PC-9 (cell line): ENCODE results near the gene DYRK4. TPM values are rescaled to one million over a fixed set of nuclear protein-coding genes. Genes with fewer than 3 reads are reported as not detected.

Experiments used
- BruUV-seq: library from RNA; stranded (reverse); fragments of 400-500 nt; replicated peaks from 2 replicates; lab custom pipeline; 2021; lab: Mats Ljungman, UMichigan
- CTCF ChIA-PET: fragments of 300-600 bp; sonication (Branson Sonifier 250); formaldehyde crosslinking; loops from one replicate; lab custom pipeline; 2022; ENCODE audit warnings: antibody characterized with exemption; lab: Charles Lee
- POLR2A ChIA-PET: fragments of 300-600 bp; sonication (Branson Sonifier 250); formaldehyde crosslinking; loops from one replicate; lab custom pipeline; 2022; ENCODE audit warnings: antibody characterized with exemption; ENCODE audit not compliant: unreplicated experiment; lab: Charles Lee
- DNase-seq, 2 experiments: peaks; one replicate each; pipeline versions ENCODE4 v3.0.0 to v3.0.0-alpha.2; 2015 to 2022; ENCODE audit warnings: mixed read lengths in 1 of 2
- H2AFZ ChIP-seq: fragments of 200-600 bp; sonication (generic); 2 replicates; pipeline ENCODE4 v1.8.1; 2017; ENCODE audit warnings: antibody characterized with exemption
- H3F3A ChIP-seq: fragments of 200-600 bp; sonication (generic); 2 replicates; pipeline ENCODE4 v1.8.1; 2017; ENCODE audit warnings: antibody characterized with exemption, mild to moderate bottlenecking, low read depth; ENCODE audit not compliant: insufficient read depth
- H3K27ac ChIP-seq: fragments of 200-600 bp; sonication (generic); 2 replicates; pipeline ENCODE4 v1.6.1; 2016; ENCODE audit warnings: mixed run types
- H3K27me3 ChIP-seq: fragments of 200-600 bp; sonication (generic); 2 replicates; pipeline ENCODE4 v1.6.1; 2016; ENCODE audit warnings: low read depth, mixed run types; ENCODE audit not compliant: insufficient read depth
- H3K36me3 ChIP-seq: fragments of 200-600 bp; sonication (generic); 2 replicates; pipeline ENCODE4 v1.6.1; 2016; ENCODE audit warnings: low read depth, mixed run types
- H3K4me1 ChIP-seq: fragments of 200-600 bp; sonication (generic); replicated peaks from 2 replicates; pipeline ENCODE4 v1.6.1; 2016; ENCODE audit warnings: mixed run types; ENCODE audit not compliant: insufficient read depth
- H3K4me2 ChIP-seq: fragments of 200-600 bp; sonication (generic); 2 replicates; pipeline ENCODE4 v1.6.1; 2017; ENCODE audit warnings: mixed run types
- H3K4me3 ChIP-seq: fragments of 200-600 bp; sonication (generic); 2 replicates; pipeline ENCODE4 v1.6.1; 2016; ENCODE audit warnings: mixed run types
- H3K79me2 ChIP-seq: fragments of 200-600 bp; sonication (generic); 2 replicates; pipeline ENCODE4 v1.6.1; 2017; ENCODE audit warnings: low read depth, mixed run types
- H3K9me2 ChIP-seq: fragments of 200-600 bp; sonication (generic); 2 replicates; pipeline ENCODE4 v1.8.1; 2017; ENCODE audit warnings: mild to moderate bottlenecking; ENCODE audit not compliant: insufficient read depth
- H3K9me3 ChIP-seq: fragments of 200-600 bp; sonication (generic); 2 replicates; pipeline ENCODE4 v1.8.1; 2016; ENCODE audit warnings: low read depth; ENCODE audit not compliant: insufficient read depth
- H4K20me1 ChIP-seq: fragments of 200-600 bp; sonication (generic); 2 replicates; pipeline ENCODE4 v1.8.1; 2017; ENCODE audit not compliant: insufficient read depth
- CTCF ChIP-seq: fragments of 200-600 bp; sonication (generic); conservative IDR thresholded peaks from 2 replicates; pipeline ENCODE4 v1.6.1; 2017; ENCODE audit warnings: mixed run types, antibody characterized with exemption, mild to moderate bottlenecking, moderate library complexity
- EZH2 ChIP-seq: fragments of 200-600 bp; sonication (generic); IDR thresholded peaks from 2 replicates; pipeline ENCODE4 v1.8.0; 2017; ENCODE audit warnings: antibody characterized with exemption, low read depth
- intact Hi-C: fragments of 100-400 bp; cut with micrococcal nuclease; formaldehyde crosslinking; loops from one replicate; pipeline ENCODE4 v1.10.0; 2022; ENCODE audit not compliant: unreplicated experiment
- total RNA-seq: library from RNA; stranded (reverse); gene quantifications from 2 replicates; pipeline ENCODE4 v1.2.3, GENCODE V29; 2021

The DYRK4 gene
- total RNA-seq, 1 experiment from 2014 or later, result 41.8 TPM

DNA sequence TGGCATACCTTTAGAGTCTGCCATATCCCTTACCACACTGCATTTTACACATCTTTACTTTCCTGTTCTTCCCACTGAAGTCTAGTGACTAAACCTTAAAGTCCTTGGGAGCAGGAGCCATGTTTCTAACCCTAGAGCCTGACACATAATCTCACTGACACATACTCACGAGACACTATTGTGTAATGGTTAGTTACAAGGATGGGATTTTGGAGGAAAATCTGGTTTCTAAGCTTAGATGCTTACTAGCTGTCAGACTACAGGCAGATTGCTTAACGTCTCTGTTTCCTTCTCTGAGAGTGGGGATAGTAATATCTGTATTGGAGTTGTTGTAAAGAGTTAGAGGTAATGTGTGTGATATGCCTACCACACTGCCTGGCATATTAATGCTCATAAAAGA, 6.2 kb upstream of the DYRK4 start:
- Histone ChIP-seq H3K4me1 (no peaks in the 10 kb centered on the region), H3K27me3 (no peaks in the 10 kb centered on the region), H3K79me2 (no peaks in the 10 kb centered on the region), H3K27ac (no peak overlapping the region), H3K4me2 (no peak overlapping the region), H4K20me1 (0 out of 2 replicates have a peak, but pooled peaks cover 3% of the 10 kb centered on the region), H2AFZ (no peak overlapping the region), H3F3A (no peaks in the 10 kb centered on the region), H3K36me3 (peaks cover 10% of the 10 kb centered on the region; the same call in 1 of the 2 replicates), H3K9me2 (no peaks in the 10 kb centered on the region), H3K4me3 (no peak overlapping the region), H3K9me3 (no peaks in the 10 kb centered on the region)
- no peak for DNase-seq
- intact Hi-C loops, result no loop called here
- POLR2A ChIA-PET, result no interaction called here
- no peak for TF ChIP-seq EZH2
- no peak for TF ChIP-seq CTCF
- CTCF ChIA-PET, result no interaction called here
- no TSS peak for BruUV-seq

DNA sequence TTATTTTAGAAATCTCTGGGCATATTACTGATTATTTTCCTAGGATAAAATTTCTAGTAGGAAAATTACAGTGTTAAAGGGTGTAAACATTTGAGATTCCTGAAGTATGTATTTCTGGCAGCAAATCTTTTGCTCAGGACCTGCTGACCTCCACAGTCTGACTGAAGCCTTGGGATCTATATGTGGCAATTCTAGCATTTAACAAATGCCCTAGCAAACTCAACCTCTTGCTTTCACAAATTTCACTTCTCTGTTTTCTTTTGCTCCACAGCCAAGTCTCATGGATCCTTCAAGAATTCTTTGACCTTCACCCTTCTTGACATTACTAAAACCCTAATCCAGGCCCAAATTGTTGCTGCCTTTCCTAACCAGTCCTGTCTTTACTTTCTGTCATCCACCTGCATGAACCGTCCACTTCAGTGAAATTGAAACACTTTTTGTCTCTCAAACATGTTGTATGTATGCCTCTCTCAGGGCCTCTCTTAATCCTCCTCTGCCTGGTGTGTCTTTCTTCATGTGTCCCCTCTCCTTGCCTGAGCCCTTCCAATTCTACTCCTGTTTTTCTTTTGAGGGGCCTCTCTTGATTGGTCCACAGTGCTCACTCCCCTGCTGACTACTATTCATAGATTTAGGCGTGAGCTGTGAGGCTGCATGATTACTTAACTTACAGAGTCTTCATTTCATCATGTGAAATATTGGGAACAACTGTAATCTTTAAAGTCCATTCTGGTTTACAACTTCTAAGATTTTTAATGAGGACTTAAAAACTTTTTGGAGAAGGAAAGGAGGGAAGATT, 5.1 kb upstream of the DYRK4 start:
- Histone ChIP-seq H3K9me2 (no peaks in the 10 kb centered on the region), H3K36me3 (peaks cover 10% of the 10 kb centered on the region; the same call in 1 of the 2 replicates), H2AFZ (no peak overlapping the region), H4K20me1 (0 out of 2 replicates have a peak, but pooled peaks cover 3% of the 10 kb centered on the region), H3K4me2 (no peak overlapping the region), H3K27ac (no peak overlapping the region), H3K4me1 (no peaks in the 10 kb centered on the region), H3K79me2 (no peaks in the 10 kb centered on the region), H3F3A (no peaks in the 10 kb centered on the region), H3K9me3 (no peaks in the 10 kb centered on the region), H3K4me3 (no peak overlapping the region), H3K27me3 (no peaks in the 10 kb centered on the region)
- no TSS peak for BruUV-seq
- DNase-seq, result no peak
- intact Hi-C loops, result no loop called here
- no peak for TF ChIP-seq CTCF
- TF ChIP-seq EZH2, result no peak
- ChIA-PET CTCF (no interaction called here), POLR2A (no interaction called here)

DNA sequence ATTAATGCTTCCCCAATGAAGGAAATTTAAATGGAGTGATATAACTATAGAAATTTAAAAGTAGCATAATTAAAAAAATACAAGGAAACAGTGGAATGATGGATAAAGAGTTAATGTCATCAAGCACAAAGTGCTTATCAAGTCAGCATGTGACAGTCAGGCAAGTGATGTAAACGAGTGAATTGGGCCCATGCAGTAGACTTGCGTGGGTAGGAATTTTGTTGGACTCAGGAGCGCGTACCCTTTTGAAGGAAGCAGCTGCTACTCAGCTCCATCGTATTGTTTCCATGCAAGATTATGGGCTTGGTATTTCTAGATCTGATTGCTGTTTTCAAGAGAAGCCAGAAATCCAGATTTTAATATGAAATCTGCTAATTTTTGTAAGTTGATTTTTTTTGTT, 4.4 kb upstream of the DYRK4 start:
- Histone ChIP-seq H3K9me2 (no peaks in the 10 kb centered on the region), H3K4me2 (no peak overlapping the region), H3K79me2 (no peaks in the 10 kb centered on the region), H3K36me3 (peaks cover 7% of the 10 kb centered on the region; the same call in 1 of the 2 replicates), H3K9me3 (no peaks in the 10 kb centered on the region), H3K27me3 (no peaks in the 10 kb centered on the region), H2AFZ (no peak overlapping the region), H3K4me3 (no peak overlapping the region), H4K20me1 (0 out of 2 replicates have a peak, but pooled peaks cover 2% of the 10 kb centered on the region), H3K27ac (no peak overlapping the region), H3K4me1 (no peaks in the 10 kb centered on the region), H3F3A (no peaks in the 10 kb centered on the region)
- intact Hi-C loops, result no loop called here
- POLR2A ChIA-PET, result no interaction called here
- TF ChIP-seq CTCF (no peak), EZH2 (no peak)
- no TSS peak for BruUV-seq
- CTCF ChIA-PET, result no interaction called here
- DNase-seq, result no peak
